DMS53 treated with DMSO at 0.1 percent for 48 hours (cell line): Measurements from ENCODE around the gene TRAP1.
"Not testable (repeated sequence)": the region's sequence is repeated elsewhere in the genome, so short reads cannot be mapped to it uniquely, and the experiment has no call there.

ENCODE experiments used
- DNase-seq: peaks from one replicate; lab custom pipeline; 2025; ENCODE audit not compliant: unreplicated experiment; lab: John Stamatoyannopoulos, UW

The TRAP1 gene

DNA sequence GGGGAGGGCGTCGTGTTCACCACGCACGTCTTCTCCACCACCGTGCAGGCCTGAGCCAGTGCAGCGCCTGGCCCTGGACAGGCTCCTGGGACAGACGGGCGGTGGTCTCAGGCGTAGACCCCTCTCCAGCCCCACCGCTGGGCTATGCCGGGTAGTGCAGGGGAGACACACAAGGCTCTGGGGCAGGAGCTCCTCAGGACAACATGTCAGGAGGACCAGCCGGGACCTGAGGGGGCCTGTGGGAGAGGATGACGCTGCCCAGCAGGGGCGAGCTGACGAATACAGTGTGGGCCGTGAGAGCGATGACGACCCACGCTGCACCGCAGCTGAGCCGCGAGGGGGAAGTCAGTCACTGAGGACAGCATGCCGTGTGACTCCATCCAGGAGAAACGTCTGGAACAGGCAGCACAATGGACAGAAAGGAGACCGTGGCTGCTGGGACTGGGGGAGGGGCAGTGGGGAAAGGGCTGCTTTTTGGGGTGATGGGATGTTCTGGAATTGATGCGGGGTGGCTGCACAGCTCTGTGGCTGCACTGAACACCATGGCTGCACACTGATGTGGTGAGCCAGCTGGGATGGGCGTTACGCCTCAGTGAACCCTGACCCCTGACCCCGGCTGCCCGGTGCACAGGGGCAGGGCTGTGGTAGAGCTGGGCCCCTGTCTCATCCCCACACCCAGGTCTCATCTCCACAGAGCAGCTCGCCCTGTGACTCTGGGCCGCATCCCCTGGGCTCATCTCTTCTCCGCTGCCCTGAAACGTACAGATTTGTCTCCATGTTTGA is 42.6 kb downstream of the TRAP1 start:
- DNase-seq: no peak

DNA sequence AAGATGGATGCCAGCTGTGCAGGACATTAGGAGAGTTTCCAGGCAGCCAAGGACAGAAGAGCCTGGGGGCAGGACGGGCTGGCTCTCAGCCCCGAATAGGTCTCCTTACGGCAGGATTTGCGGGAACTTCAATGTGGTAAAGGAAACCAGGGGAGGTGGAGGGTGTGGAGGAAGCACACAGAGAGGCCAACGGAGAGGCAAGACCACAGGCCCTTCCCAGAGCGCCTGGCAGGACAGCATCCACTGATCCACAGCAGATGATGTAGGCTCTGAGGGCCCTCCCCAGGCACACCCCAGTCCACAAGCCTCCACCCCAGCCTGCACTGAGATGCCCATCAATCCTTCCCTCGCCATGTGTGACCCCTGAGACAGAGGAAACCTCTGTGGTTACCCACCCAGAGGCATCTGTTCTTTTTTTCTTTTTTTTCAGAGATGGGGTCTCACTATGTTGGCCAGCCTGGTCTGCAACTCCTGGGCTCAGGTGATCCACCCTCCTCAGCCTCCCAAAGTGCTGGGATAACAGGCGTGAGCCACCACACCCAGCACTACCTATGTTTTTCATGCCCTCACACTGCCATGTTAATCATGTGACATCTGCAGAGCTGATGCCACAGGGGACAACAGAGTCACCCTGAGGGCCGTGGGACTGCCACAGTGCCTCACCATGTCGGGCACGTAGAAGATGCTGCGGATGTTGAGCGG is 43.5 kb downstream of the TRAP1 start:
- no peak for DNase-seq

DNA sequence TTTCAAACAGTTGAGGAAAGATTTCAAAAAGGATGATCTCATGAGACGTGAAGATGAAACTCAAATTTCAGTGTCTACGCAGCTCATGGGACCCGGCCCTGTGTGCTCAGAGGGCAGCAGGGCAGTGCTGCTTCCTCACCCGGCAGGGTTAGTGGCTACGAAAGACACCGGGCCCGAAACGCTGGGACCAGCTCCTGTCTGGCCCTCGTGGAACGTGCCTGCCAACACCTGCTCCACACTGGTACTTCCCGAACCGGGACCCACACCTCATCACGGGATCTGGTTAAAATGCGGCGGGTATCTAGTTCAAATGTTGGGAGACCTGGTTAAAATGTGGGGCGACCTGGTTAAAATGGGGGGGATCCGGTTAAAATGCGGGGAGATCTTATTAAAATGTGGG is 44.1 kb downstream of the TRAP1 start:
- no peak for DNase-seq

DNA sequence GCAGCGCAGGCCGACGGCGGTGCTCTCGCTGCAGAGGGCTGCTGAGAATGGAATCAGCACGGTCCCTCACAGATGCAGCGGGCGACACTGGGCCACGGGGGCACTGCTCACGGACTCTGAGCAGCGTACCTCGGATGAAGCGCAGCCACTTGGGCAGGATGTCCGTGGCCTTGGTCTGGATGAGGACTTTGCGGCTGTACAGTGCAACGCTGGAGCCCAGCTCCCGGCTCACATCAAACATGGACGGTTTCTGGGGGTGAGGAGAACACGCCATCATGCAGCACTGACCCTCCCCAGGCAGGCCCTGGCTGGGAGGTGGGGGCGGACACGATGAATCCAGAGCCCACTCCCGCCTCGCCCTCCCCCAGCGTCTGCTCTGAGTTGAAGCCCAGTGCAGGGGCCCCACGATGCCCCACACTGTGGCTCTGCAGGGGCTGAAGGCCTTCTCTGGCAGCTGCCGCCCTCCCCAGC is 44.7 kb downstream of the TRAP1 start:
- no peak for DNase-seq

DNA sequence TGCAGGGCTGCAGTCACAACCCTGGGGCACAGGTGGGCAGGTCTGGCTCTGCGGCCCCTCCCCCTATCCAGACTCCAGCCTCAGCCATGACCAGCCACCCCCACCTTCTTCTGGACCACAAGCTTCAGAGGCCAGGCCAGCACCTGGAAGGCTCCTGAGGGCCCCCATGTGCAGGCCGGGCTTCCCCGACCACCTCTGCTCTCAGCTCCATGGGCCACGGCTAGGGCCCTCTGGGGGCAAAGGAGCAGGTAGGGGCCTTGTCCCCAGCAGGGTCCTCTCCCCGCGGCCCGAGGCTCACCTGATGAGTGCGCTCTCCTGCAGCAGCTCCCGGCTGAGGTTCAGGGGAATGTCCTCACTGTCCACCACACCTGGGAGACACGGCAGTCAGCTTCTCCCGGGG is 45.9 kb downstream of the TRAP1 start:
- no peak for DNase-seq

DNA sequence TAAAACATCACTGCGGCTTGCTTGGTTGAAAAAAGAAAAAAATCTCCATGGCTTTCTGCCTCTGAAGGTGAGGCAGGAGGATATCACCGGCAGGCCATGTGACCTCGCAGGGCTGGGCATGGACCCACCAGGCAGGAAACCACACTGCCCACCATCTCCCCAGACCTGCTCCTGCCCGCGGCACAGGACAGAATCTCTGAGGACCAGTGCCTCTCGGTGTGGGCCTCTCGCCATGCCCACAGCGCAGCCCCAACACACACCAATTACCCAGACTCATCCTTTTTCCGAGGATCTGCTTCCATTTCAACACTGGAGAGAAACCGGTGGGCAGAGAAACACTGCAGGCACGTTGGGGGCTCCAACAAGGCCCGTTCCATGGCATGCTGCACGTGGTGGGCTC is 46.6 kb downstream of the TRAP1 start:
- DNase-seq: no peak

DNA sequence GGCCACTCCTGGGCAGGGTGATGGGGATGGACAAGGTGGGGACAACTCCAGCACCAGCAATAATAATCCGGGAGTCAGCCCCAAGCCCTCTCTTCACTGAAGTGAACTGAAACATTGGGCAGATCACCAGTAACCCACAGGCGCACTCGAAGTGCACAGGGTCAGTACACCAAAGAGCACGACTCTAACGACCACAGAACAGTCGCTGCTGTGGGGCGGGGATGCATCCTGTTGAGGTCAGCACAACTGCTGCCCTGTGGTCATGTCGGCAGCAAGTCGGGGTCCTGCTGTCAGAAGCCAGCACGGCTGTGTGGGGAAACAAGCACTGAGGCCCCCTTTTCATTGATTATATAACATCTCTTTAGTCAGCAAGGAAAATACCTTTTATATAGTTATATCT is 48.2 kb downstream of the TRAP1 start:
- DNase-seq: no peak

DNA sequence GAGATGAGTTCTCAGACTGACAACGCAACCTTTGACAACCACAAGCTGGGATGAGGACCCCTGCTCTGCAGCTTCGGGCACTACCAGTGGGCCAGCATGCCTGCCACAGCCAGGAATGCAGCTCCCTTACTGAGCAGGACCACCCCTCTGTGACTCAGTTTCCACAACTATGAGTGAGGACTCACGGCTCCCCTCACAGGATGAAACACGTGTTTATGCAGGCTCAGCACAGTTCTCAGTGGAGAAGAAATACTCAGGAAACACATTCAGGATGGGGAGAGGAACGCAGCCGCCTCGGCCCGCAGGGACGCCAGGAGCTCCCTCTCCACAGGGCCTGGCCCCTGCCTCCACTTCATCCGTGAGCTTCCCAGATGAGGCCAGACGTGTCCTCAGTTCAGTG is 48.7 kb downstream of the TRAP1 start:
- no peak for DNase-seq

DNA sequence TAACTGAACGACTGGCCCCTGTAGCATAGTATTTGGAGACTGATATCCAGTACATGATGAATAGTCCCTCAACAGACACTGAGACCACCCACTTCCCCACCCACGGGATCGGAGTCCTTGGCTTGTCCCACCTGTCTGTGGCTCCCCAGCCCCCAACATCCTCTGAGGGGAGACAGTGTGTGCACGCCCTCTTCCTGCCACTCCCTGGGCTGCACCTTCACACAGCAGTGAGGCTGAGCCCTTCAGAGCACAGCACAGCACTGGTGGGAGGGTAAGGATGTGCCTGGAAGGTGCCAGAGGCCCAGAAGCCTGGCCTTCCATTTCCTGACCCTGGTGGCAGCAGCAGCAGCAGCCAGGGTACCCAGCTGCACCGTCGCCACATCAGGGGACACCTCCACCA is 51.8 kb downstream of the TRAP1 start:
- DNase-seq: no peak

DNA sequence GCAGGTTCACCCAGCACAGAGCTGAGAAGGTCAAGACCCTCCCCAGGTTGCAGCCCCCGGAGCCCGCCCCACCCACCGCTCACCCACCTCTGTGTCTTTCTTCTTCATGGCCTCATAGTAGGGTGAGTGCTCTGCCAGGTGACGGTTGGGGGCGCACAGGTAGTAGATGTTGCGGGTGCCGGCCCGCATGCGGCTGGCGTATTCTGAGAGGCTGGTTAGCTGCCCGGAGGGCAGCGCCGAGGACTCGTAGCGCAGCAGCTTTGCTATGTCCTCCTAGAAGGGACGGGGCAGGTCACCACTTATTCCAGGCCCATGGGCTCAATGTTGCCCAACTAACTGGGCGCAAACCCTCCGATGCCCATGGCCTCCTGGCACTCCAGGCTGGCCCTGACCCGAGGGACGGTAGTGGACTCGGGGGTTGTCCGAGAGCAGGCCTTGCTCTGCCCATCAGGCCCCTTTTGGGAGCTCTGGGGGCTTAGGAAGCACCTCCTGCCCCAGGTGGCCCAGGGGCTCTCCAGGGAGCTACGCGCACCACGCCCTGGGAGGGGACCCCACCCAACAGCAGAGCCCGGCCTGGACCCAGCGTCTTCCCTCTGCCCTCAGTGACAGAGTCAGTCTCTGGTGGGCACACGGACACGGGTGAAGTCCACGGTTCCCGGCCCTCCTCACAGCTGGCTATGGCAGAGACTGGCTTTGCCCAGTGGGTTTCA is 53.0 kb downstream of the TRAP1 start:
- no peak for DNase-seq

DNA sequence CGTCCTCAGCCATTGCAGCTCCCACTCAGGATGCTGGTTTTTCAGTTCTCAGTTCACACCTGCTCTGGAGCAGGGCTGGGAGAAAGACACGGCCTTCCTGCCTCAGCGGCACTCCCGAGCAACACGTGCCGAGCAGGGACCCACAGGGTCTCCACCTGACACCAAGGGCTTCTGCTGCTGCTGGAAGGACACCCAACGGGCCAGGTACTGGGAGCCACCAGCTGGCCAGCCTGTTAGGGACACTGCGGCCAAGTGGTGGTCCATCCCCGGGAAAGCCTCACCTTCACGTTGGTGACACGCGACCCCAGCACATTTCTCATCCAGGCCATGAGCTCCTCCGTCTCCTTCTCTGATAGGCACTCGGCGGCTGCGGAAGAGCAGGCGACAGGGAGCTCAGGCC is 54.7 kb downstream of the TRAP1 start:
- no peak for DNase-seq

DNA sequence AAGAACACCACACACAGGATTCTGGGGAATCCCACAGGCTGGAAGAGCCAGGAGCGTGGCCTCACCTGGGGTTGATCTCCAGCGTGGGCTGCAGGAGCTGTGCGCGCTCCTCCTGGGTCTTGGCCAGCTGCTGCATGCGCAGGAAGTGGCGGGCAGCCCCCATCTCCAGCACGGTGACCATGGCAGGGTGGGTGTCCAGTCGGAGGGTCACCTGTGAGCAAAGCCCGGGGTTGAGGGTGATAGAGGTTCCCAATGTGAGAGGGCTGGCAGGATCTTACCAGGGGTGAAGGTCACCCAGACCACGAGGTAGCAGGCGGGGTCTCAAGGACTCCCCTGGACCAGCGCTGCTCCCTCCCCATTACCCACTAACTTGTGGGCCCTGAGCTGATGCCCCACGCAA is 55.4 kb downstream of the TRAP1 start:
- DNase-seq: no peak

DNA sequence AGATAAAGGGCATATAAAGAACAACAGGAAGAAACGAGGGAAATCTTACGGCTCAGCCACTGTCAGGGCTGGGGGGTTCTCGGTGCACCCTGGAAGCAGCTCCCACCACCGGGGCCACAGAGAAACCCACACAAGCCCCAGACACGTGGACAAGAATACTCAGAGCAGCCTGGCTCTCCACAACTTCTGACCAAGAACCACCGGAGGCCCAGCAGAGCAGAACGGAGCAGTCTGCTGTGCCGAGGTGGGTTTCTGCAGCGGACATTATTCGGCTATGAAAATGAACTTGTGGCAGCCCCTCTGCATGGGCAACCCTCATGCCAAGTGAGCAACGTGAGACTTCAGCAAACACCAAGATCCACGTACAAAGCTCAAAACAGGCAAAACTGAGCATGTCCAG is 56.0 kb downstream of the TRAP1 start:
- no peak for DNase-seq

DNA sequence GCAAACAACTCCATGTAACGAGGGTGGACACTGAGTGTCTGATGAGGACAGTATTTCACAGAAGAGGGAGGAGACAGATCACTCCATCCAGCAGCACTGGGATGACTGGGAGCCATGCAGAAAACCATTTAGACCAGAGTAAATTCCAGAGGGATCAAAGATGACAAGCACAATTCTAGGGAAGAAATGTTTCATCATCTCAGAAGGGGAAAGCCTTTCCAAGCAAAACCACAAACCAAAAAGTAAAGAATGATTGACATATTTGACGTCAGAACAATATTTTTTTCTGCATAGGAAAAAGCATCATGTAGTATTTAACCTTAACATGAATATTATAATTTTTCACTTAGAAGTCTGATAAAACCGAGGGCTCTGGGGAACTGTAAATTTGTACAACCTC is 58.1 kb downstream of the TRAP1 start:
- no peak for DNase-seq

DNA sequence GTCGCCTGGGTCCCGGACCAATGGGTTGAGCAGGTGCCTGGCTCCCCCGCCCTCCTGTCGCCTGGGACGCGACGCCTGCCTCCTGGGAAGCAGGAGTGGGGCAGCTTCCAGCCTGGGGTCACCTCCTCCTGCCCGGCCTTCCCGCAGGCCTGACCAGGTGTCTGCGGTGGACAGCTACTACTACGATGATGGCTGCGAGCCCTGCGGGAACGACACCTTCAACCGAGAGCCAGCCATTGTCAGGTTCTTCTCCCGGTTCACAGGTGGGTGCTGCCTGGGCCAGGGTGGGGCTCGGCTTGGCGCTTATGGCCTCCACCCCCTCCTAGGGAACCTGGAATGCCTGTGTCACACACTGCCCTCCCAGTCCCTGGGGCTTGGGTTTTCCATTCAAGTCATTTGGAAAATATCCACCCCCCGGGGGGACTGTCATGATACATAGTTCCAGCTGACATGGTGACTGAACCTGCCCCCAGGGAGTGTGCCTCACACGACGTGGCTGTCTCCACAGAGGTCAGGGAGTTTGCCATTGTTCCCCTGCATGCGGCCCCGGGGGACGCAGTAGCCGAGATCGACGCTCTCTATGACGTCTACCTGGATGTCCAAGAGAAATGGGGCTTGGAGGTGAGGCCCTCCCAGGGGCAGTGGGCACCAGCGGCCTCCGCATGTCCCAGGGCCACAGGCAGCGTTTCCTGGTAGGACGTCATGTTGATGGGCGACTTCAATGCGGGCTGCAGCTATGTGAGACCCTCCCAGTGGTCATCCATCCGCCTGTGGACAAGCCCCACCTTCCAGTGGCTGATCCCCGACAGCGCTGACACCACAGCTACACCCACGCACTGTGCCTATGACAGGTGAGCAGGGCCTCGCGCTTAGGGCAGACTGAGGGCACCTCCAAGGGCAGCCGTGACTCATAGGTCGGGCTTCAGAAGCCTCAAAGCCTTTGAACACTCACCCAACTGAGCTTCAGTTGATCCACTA is 60.5 kb downstream of the TRAP1 start:
- no peak for DNase-seq

DNA sequence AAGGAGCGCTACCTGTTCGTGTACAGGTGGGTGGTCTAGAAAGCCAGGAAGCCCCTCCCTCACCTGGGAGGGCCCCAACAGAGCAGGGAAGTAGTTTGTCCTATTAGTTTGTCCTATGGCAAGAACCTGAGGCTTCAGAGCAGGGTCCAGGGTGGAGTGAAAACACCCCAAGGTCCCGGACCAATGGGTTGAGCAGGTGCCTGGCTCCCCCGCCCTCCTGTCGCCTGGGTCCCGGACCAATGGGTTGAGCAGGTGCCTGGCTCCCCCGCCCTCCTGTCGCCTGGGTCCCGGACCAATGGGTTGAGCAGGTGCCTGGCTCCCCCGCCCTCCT is 61.2 kb downstream of the TRAP1 start:
- DNase-seq: not testable (repeated sequence)

DNA sequence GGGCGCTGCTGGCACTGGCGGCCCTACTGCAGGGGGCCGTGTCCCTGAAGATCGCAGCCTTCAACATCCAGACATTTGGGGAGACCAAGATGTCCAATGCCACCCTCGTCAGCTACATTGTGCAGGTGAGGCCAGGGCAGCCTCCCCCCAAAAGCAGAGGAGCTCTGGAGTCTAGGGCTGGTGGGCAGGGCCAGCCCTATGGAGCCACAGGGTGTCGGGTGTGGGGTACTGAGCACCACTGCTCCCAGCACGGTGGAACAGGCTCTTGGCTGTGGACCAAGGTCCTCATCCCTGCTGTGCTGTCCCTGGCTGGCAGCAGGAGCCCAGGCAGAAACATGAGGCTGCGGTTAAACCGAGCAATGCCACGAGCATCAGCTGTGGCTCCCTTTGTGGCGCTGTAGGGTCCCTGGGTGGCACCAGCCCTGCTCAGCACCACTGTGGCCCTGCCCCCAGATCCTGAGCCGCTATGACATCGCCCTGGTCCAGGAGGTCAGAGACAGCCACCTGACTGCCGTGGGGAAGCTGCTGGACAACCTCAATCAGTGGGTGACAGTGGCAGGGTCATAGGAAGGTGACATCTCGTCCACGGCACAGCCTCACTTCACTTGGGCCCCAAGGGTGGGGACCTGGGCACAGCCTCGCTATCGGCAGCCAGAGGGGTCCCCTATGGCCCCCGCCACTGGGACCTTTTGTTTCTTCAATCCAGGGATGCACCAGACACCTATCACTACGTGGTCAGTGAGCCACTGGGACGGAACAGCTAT is 61.7 kb downstream of the TRAP1 start:
- DNase-seq: no peak

DNA sequence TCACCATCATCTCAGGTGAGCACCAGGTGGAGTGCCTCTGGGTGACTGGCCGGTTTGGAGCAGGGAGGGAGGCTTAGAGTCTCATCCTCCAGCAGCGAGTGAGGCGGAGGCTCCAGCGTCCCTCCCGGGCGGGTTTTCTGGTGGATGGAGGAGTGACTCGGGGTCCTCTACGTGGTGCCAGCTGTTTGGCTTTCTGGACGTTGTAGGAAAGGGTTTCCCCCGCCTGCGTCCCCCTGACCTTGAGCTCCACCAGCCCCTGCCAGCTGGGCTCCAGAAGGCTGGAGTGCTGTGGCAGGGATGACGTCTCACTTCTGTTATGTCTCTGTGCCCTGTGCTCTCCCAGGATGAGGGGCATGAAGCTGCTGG is 62.3 kb downstream of the TRAP1 start:
- DNase-seq: no peak

DNA sequence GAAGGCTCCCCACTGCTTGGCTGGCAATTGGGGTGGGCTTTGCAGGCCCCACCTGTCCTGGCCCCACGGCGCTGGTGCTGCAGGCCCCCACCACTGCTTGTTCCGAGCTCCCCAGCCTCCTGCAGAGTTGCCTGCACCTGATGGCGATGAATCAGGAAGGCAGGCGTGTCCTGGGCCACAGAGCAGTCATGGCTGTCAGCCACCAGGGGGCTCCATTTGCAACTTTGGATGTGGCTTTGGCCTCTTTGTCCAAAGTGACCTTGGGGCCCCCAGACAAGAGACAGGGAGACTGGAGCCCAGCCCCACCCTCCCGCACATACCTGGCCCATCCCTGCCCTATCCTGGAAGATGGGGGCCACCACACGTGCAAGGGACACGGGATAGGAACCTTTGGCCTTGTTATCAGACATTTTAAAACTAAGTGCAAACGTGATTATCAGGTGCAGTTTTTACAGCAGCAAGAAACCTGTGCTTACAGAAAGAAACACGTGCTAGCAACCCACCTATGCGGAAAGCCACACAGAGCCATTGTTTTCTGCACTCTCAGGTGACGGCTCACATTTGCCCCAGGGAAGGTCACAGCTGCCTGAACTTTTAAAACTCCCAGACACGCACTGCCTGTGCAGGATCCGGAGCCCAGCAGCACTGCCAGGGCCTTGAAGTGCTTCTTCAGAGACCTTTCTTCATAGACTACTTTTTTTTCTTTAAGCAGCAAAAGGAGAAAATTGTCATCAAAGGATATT is 62.9 kb downstream of the TRAP1 start, which contains the start of gene DNASE1:
DNASE1 (plus strand) TSS at position 443 of the 743 bp plus-strand sequence. CDS start 683 bp downstream, outside the sequence.
- DNase-seq: peak; percentile 18
